ENCODE data around the gene HERC2.

GRCh38 chr15:28100516-28101195, 221.3 kb downstream of the HERC2 start:
- TF ChIP-seq CTCF (IDR thresholded peaks at IDR 0.05) (no peak), POLR2A (IDR thresholded peaks at IDR 0.05) (no peak)
